Fibroblast of skin of left quadriceps (primary cell): Measurements from ENCODE around the gene HRH1.
"Not testable (repeated sequence)": the region's sequence is repeated elsewhere in the genome, so short reads cannot be mapped to it uniquely, and the experiment has no call there.

Source experiments
- DNase-seq, 2 experiments: peaks; one replicate each; pipeline ENCODE4 v3.0.0-alpha.2; 2013; ENCODE audit warnings: low read depth in 2 of 2

Gene HRH1, protein sequence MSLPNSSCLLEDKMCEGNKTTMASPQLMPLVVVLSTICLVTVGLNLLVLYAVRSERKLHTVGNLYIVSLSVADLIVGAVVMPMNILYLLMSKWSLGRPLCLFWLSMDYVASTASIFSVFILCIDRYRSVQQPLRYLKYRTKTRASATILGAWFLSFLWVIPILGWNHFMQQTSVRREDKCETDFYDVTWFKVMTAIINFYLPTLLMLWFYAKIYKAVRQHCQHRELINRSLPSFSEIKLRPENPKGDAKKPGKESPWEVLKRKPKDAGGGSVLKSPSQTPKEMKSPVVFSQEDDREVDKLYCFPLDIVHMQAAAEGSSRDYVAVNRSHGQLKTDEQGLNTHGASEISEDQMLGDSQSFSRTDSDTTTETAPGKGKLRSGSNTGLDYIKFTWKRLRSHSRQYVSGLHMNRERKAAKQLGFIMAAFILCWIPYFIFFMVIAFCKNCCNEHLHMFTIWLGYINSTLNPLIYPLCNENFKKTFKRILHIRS

DNA sequence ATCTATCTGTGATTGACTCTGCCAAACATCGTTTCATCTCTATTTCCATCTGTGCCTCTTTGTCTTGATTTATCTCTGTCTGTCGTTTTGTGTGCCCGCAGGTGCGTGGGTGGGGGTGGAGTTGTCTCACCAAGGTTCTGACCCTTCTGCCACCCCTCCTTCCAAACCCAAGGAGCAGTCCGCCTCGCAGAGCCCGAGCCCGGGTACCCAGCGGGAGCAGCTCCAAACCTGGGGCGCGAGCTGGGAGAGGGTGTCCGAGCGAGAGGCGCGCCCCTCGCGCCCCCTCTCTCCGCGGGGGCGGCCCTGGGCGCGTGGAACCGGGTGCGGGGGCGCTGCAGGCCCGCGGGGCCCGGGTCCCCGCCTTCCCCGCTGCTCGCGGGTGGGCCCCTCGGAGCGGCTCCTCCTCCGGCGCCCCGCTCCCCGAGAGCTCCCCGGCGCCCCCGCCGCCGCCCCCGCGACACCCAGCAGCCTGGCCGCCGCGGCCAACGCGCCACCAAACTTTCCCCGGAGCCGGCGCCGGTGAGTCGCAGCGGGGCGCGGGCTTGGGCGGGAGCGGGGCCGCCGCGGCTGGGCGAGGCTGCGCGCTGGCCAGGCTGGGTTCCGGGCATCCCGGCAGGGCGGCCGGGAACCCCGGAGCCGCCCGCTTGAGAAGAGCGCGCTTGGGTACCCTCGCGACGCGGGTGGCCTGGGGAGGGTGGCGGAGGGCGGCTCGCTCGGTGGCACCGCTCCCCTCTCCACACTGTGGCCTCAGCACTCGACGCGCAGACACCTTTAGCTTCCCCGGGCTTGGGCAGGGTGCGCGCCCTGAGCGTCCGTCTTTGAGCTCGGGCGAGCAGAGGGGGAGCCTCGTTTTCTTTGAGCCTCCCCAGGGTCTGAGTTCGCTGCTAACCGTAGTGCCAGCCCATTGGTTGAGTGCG is at the start of gene HRH1:
Gene HRH1 (plus strand): TSS at position 458 of the 917 bp plus-strand sequence. CDS start 104,545 bp downstream, outside the sequence.
- no peak for DNase-seq

DNA sequence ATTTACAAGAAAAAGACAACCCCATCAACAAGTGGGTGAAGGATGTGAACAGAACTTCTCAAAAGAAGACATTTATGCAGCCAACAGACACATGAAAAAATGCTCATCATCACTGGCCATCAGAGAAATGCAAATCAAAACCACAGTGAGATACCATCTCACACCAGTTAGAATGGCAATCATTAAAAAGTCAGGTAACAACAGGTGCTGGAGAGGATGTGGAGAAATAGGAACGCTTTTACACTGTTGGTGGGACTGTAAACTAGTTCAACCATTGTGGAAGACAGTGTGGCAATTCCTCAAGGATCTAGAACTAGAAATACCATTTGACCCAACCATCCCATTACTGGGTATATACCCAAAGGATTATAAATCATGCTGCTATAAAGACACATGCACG is 41.0 kb upstream of the HRH1 start:
- DNase-seq, result not testable (repeated sequence)

DNA sequence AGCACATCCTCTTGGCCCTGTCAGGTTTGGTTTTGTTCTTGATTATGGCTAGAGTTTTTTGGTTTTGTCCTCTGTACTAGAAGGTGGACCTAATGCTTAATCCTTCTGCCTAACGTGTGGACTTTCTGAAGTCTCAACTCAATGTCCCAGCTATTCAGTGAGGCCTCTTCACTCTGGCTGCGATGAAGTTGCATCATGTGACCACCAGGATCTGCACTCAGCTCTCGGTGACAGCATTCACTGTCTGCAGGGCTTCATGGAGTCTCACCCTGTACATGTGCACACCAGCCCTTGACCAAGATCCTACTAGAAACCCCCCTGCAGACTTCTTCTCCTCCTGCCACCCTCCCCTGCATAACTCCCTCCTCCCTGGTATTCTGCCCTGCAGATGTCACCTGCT is 38.7 kb upstream of the HRH1 start:
- DNase-seq, result no peak

DNA sequence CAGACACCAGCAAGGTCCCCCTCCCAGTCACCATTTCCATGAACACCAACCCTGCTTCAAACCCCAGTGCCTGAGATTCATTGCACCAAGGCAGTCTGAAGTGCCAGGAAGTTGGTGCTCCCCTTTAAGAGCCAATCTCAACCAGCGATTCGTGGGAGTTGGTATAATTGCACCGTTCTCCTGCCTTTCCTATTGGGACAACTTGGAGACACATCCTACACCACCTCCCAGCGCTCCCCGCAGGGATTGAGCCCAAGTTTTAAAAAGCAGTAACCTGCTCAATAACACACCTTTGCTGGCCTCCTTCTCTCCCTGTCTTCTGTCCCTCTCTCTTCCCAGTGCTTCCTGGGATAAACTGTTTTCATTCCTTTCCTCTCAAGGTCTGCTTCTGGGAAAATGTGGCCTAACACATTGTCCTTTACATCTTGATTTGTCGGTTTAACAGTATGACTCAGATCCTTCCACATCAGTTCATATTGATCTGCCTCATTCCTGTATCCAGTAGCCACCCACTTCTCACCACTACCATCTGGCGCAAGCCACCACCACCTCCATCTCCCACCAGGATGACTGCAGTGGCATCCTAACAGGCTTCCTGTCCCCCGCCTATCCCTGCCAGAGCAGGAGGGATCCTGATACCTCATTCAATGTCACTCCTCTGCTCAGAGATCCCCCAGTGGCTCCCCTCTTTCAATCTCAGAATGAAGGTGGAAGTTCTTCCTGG is 37.8 kb upstream of the HRH1 start:
- DNase-seq, result no peak

DNA sequence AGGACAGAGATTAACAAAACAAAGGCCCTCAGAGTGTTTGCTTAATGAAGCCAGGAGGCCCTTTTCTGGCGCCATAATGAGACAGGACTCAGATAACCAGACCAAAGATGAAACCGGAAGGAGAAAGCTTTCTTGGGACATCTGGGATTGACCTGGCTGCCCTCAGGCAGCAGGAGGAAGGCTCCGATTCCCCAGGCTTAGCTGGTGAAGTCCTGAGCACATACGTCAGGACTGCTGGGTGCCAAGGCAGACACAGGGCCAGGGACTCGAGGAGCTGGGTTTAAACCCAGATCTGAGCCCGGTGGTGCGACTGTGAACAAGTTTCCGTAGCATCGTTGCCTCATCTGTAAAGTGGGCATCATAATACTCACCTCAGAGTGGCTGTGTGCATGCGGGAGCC is 36.7 kb upstream of the HRH1 start:
- DNase-seq, result no peak

DNA sequence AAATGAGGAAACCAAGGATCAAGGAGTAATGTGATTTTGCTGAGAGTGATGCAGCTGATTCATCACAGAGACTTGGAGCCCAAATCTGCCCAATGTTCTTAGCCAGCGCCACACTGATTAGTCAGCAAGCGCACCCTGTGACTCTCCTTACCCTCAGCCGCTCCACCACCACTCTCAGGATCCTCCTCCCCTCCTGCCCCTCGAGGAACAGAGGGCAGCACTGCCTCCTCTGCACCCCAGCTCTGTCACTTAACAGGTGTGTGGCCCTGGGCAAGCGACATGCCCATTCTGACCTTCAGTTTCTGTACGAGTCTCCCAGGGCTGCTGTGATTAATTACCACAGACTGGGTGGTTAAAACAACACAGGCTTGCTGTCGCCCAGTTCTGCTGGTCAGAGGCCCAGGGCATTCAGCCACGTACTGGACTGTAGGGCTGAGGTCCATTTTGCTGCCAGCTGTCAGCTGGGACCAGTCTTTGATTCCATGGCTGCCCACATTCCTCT is 36.1 kb upstream of the HRH1 start:
- no peak for DNase-seq

DNA sequence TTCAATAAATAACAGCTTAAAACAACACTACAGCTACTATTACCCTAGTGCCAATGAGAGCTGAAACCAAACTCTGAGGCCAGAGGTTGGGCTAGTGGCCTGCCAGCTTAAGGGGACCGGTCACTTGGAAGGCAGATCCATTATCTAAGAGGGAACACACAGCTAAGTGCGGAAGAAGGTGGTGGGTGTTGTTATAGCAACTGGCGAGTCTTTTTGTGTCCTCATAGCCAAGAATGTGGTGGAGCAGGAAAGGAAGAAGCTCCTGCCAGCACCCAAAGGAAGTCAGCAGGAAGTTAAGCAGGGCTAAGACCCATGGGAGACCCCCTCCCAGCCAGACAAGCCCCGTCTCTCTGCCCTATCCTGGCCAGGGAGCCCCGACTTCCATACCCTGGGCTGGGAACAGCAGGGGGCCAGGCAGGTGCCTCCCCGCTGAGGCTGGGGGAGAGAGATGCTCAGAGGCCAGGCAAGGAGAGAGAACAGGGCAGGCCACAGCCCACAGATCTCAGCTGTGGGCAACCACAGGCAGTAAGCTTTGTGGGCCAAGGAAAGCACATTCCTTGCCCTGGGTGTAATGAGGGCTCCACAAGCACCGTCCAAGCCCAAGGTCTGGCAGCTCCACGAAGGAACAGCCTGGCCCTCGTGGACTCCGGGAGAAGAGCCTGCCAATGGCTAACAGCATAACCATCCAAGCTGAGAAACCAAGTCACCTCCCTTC is 34.0 kb upstream of the HRH1 start:
- DNase-seq, result no peak

DNA sequence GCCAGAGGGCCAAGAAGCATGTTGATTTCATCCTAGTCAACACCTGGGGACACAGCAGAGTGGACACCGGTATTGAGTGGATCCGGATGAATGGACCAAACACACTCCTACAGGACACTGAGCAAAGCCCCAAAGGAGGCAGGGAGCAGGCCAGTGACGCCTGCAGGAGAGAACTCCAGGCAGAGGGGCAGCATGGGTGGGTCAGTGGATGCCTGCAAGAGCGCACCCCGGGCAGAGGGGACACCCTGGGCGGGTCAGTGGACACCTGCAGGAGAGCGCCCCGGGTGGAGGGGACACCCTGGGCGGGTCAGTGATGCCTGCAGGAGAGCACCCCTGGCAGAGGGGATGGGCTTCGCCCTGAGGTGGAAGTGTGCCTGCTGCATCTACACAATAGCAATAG is 27.6 kb upstream of the HRH1 start:
- DNase-seq, result no peak

DNA sequence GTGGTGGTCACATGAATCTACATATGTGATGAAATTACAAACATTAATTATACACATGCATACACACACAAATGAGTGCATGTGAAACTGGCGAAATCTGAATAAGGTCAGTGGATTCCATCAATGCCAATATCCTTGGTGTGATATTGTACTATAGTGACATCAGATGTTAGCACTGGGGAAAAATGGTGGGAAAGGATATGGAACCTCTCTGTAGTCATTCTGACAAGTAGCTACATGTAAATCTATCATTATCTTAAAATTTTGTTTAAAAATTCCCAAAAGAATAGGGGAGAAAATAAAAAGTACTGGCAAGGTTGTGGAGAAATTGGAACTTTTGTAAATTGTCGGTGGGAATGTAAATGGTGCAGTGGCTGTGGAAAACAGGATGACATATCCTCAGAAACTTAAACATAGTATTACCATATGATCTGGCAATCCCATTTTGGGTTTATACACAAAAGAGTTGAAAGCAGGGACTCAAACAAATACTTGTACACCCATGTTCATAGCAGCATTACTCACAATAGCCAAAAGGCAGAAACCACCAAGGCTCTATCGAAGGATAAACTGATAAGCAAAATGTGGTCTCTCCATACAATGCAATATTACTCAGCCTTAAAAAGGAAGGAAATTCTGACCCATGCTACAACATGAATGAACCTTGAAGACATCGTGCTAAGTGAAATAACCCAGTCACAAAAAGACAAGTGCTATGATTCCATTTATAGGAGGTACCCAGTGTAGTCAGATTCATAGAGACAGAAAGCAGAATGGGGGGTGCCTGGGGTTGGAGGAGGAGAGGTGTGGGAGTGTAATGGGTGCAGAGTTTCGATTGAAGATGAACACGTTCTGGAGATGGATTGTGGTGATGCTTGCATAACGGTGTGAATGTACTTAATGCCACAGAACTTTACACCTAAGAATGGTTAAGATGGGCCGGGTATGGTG is 25.3 kb upstream of the HRH1 start:
- no peak for DNase-seq

DNA sequence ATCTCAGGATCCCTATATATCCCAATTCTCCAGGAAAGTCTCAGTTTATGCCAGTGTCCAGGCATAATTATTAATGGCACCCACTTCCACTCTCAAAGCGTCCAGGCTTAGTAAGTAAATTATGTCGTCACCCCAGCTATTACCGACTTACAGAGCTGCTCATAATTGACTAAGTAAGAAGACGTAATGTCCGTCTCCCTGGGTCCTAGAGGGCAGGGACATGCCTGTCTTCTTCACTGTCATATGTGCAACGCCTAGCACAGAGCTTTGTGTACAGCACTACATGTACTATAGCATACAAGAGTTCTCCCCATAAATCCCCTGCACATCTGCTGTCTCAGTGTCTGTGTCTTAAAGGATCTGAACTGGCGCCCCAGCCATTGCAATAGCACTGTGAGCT is 23.9 kb upstream of the HRH1 start:
- DNase-seq, result no peak

DNA sequence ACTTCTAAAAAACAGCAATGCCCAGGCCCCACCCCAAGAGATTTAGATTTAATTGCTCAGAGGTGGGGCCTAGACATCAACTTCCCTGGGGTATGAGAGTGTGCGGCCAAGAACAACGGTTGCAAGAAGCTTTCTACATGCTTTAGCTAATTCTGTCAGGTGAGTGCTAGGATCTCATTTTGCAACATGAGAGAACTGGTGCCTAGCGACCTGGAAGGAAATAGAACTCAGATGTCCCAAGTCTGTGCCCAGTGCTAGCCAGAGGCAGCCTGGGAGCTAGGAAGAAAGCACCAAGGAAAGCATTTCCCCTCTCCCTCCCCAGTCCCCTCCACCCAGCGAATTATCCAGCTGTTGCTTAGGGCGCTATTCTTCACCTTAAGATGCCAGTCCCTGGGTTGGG is 22.9 kb upstream of the HRH1 start:
- no peak for DNase-seq

DNA sequence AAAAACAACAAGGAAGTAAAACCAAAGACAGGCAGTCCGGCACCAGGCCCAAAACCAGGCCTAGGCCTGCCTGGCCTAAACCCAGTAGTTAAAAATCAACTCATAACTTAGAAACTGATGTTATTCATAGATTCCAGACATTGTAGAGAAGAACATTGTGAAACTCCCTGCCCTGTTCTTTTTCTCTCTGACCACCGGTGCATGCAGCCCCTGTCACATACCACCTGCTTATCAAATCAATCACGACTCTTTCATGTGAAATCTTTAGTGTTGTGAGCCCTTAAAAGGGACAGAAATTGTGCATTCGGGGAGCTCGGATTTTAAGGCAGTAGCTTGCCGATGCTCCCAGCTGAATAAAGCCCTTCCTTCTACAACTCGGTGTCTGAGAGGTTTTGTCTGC is 22.4 kb upstream of the HRH1 start:
- DNase-seq, result not testable (repeated sequence)

DNA sequence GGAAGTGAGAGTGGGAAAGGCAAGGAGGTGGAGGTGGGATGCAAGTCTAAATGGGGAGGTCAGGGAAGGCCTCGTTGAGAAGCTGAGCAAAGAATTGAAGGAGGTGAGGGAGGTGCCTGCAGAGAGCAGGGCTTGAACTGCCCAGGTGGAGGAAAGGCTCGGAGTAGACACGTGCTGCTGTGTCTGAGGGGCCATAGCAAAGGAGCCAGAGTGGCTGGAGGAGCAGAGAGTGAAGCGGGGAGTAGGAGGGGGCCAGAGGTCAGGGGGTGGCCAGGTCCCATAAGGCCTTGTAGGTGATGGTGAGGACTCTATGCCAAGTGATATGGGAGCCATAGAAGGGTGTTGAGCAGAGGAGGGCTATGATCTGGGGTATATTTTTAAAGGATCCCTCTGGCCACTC is 21.4 kb upstream of the HRH1 start:
- DNase-seq, result no peak

DNA sequence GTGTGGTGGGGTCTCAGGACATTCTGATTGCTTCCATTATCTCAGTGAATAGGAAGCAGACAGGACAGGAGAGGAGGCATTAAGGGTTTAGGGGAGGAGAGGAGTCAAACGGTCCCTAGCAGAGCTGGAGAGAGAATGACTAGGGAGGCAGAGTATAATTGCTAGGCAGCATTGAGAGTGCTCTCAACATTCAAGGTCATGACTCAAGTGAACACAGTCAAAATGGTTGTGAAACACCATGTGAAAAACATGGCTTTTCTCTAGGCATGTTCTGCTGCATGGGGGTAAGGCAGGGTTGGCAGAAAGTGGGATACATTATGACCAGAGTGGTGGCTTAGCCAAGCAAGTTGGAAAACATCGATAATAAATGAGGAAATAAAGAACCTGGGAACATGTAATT is 19.5 kb upstream of the HRH1 start:
- DNase-seq, result no peak

DNA sequence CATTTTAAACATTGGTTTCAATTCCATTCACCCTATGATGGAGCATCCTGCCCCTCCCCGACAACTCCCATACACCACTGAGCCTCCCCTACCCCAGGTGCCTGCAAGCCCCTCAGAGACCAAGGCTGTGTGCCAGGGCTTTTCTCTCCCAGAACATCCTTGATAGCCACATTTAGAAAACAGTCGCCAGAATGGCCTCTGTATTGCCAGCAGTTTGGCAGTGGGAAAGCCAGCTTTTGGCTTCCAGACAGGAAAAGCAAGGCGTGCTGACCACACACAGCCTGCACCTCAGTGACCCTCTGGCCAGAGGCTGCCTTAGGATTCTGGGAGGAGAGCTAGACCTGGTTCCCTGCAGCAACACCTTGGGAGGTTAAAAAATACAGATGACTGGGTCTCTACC is 18.2 kb upstream of the HRH1 start:
- DNase-seq, result no peak

DNA sequence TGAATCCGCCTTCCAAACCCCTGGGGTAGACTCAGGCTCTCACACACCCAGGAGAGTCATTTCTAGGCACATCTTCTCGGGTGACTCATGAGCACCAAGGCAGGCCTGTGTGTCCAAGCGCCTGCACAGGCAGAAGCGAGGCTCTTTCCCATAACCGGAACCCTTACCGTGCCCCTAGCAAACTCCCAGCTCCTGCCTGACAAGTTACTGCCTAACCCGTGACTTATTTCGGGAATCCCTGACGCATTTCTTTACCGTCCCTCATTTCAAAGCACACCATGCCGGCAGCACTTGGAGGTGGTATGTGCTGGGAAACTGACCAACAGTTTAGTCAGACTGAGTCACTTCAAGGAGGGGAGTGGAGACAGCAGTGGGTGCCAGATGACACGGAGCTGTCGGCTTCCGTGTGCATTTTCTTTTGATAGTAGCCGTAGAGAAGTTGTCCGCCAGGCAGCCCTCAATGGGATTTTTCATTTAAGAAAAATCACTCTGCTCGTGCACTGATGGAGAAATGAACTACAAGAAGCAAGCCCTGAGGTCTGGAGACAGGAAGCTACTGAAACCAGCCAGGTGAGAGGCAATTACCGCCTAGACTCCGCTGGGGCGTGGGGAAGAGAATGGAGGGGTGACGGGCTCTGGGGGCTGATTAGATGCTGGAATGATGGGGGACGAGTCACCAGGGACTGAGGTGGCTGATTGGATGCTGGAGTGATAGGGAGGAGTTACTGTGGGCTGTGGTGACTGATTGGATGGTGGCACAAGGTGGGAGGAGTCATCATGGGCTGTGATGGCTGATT is 17.3 kb upstream of the HRH1 start:
- peak; percentile 99 to 100 for DNase-seq

DNA sequence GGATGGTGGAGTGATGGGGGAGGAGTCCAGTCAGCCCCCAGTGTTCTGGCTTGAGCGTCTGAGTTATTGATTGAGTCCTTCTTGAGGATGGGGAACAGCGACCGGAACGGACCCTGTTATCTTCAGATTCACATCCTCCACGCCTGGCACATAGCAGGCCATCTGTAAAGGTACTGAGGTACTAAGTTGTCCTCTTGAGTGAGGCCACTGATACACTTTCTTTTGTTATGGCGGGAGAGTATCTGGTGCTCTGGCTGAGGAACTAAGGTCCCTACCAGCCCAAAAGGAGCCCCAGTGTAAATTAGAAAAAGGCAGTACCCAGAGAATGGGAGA is 16.7 kb upstream of the HRH1 start:
- DNase-seq, result no peak

DNA sequence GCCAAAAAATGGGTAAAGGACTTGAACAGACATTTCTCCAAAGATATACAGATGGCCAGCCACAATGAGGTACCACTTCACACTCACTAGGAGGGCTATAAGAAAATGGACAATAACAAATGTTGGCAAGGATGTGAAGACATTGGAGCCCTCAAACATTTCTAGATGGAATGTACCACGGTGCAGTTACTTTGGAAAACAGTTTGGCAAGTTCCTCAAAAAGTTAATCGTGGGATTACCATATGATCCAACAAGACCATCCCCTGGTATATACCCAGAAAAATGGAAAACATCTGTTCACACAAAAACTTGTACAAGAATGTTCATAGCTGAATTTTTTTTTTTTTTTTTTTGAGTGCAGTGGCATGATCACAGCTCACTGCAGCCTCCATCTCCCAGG is 15.9 kb upstream of the HRH1 start:
- DNase-seq, result no peak

DNA sequence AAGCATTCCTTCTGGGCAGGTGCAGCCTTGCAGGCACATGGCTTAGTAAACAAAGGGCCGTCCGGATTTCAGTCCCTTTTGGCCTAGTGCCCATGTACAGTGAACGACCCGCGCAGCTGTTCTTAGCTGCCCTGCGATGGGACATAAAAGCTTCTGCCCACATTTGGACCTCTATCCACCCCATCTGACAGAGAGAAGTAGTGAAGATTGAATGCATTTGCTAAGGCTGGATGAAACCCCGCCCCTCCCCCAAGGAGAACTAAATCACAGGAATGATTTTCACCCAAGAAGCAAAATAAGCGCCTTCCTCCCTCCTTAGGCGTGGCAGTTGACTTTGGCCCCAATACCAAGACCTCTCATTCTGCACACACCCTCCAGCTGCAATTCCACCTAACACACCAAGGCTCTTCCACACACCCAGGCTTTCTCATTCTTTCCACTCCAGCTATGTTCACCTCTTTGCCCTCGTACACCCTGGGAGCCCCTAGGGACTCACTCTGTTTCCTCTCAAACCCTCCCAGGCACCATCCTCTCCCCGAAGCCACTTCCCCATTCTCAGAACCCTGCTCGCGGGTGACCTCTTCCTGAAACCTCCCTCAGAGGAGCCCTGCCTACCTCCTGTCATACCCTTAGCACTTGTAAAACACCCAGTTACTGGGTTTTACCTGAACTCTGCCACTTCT is 14.1 kb upstream of the HRH1 start:
- DNase-seq, result no peak
